ENCODE measurements around the gene HOXB4.

HOXB4 gene

DNA sequence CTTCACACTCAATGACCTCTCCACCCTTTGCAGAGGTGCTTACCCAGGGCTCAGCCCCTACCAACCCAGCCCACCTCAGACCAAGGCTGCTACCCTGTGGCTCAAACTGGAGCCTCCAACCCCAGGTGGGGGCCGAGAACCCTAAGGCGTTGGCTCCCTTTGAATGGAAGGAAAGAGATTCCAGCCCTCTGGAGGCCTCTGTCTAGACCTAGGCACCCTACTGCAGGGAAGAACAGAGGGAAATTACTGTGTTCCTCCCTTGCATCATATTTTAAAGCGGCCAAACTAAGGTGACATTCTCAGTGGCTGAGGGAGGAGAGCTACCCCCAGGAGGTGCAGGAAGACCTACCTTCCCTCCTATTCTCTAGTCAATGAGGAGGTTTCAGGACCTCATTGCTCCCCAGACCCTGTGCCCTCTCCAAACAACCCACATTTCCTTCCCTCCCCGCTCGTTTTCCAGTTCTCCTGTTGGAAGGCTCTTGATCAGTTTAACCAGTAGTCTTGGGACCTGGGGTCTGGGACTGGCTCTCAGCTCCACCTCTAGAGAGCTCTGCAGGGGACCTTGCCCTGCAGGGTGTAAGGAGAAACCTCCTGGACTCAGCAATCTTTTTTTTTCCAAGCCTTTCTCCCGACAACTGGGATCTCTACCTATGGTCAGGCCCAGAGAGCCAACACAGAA, 42.5 kb upstream of the HOXB4 start:
- H3K4me3 ChIP-seq (ENCODE audit: low read length): no peak overlapping the region
- H3K36me3 ChIP-seq (ENCODE audit: insufficient read depth, low read depth, low read length): no peaks in the 10 kb centered on the region
- peaks cover 29% of the 10 kb centered on the region for H3K9me3 ChIP-seq (ENCODE audit: insufficient read depth, low read depth, low read length)
- H3K27ac ChIP-seq (ENCODE audit: low read length): no peak overlapping the region
- H3K9ac ChIP-seq (ENCODE audit: low read depth, low read length): no peak overlapping the region
- H3K4me1 ChIP-seq (ENCODE audit: insufficient read depth, low read length): no peaks in the 10 kb centered on the region
- peaks cover 100% of the 10 kb centered on the region for H3K27me3 ChIP-seq (ENCODE audit: insufficient read depth, low read length)

- no peak overlapping the region for H3K9ac ChIP-seq (ENCODE audit: low read depth, low read length)
- no peaks in the 10 kb centered on the region for H3K36me3 ChIP-seq (ENCODE audit: insufficient read depth, low read depth, low read length)
- H3K27ac ChIP-seq (ENCODE audit: low read length): no peak overlapping the region
- H3K4me3 ChIP-seq (ENCODE audit: low read length): no peak overlapping the region
- peaks cover 29% of the 10 kb centered on the region for H3K9me3 ChIP-seq (ENCODE audit: insufficient read depth, low read depth, low read length)
- H3K27me3 ChIP-seq (ENCODE audit: insufficient read depth, low read length): peaks cover 100% of the 10 kb centered on the region
- no peaks in the 10 kb centered on the region for H3K4me1 ChIP-seq (ENCODE audit: insufficient read depth, low read length)
Measured at GRCh38 chr17:48619826-48620449, 41.8 kb upstream of the HOXB4 start.

DNA sequence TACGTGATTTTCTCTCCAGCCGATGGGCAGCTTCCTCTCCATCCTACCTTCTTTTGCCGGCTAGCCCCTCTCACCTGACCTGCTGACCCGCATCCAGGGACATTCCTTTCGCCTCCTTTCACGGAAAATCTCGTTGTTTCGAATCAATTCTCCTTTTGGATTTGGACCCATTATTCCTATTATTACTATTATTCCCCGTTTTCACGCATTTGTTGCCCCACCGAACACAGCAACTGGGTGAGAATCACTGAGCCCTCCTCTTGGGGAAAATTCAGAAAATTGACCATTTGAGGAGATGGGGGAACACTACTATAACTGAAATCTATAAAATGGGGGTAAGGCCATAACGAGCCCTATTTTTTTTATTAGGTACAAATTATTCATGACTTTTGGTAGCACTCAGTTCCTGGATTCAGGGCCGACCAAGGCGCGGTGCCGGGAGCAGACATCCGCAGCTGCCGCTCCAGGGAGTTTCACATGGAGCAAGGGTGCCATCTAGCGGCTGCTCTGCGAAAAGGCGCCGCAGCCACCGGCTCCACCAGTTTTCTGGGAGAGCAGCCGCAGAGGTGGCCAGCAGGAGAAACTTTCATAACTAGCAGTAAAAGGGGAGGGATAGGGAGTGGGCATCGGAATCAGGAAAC, 40.2 kb upstream of the HOXB4 start:
- Histone ChIP-seq H3K27me3 (ENCODE audit: insufficient read depth, low read length) (peaks cover 100% of the 10 kb centered on the region), H3K4me1 (ENCODE audit: insufficient read depth, low read length) (no peaks in the 10 kb centered on the region), H3K9ac (ENCODE audit: low read depth, low read length) (no peak overlapping the region), H3K36me3 (ENCODE audit: insufficient read depth, low read depth, low read length) (no peaks in the 10 kb centered on the region), H3K9me3 (ENCODE audit: insufficient read depth, low read depth, low read length) (peaks cover 24% of the 10 kb centered on the region; the same call in 1 of the 2 replicates), H3K4me3 (ENCODE audit: low read length) (no peak overlapping the region), H3K27ac (ENCODE audit: low read length) (no peak overlapping the region)

GRCh38 chr17:48617471-48618255, 39.5 kb upstream of the HOXB4 start:
- Histone ChIP-seq H3K27me3 (ENCODE audit: insufficient read depth, low read length) (peaks cover 100% of the 10 kb centered on the region), H3K9ac (ENCODE audit: low read depth, low read length) (no peak overlapping the region), H3K9me3 (ENCODE audit: insufficient read depth, low read depth, low read length) (peaks cover 24% of the 10 kb centered on the region; the same call in 1 of the 2 replicates), H3K4me3 (ENCODE audit: low read length) (no peak overlapping the region), H3K36me3 (ENCODE audit: insufficient read depth, low read depth, low read length) (no peaks in the 10 kb centered on the region), H3K27ac (ENCODE audit: low read length) (no peak overlapping the region), H3K4me1 (ENCODE audit: insufficient read depth, low read length) (no peaks in the 10 kb centered on the region)

GRCh38 chr17:48616717-48617470, 38.7 kb upstream of the HOXB4 start:
- Histone ChIP-seq H3K9me3 (ENCODE audit: insufficient read depth, low read depth, low read length) (peaks cover 18% of the 10 kb centered on the region; the same call in 1 of the 2 replicates), H3K27ac (ENCODE audit: low read length) (no peak overlapping the region), H3K4me3 (ENCODE audit: low read length) (no peak overlapping the region), H3K36me3 (ENCODE audit: insufficient read depth, low read depth, low read length) (no peaks in the 10 kb centered on the region), H3K27me3 (ENCODE audit: insufficient read depth, low read length) (peaks cover 100% of the 10 kb centered on the region), H3K4me1 (ENCODE audit: insufficient read depth, low read length) (no peaks in the 10 kb centered on the region), H3K9ac (ENCODE audit: low read depth, low read length) (no peak overlapping the region)

- Histone ChIP-seq H3K27ac (ENCODE audit: low read length) (no peak overlapping the region), H3K4me1 (ENCODE audit: insufficient read depth, low read length) (no peaks in the 10 kb centered on the region), H3K9ac (ENCODE audit: low read depth, low read length) (no peak overlapping the region), H3K36me3 (ENCODE audit: insufficient read depth, low read depth, low read length) (no peaks in the 10 kb centered on the region), H3K9me3 (ENCODE audit: insufficient read depth, low read depth, low read length) (peaks cover 14% of the 10 kb centered on the region; the same call in 1 of the 2 replicates), H3K27me3 (ENCODE audit: insufficient read depth, low read length) (peaks cover 100% of the 10 kb centered on the region), H3K4me3 (ENCODE audit: low read length) (no peak overlapping the region)
Measured at GRCh38 chr17:48615963-48616716, 38.0 kb upstream of the HOXB4 start.

GRCh38 chr17:48615047-48615962, 37.2 kb upstream of the HOXB4 start, which contains the start of gene HOXB8:
Gene HOXB8, minus strand, starts transcription at chr17:48615292. Its CDS starts 588 bp downstream, at chr17:48614704.
- Histone ChIP-seq H3K27ac (ENCODE audit: low read length) (no peak within 1 kb of the TSS), H3K36me3 (ENCODE audit: insufficient read depth, low read depth, low read length) (no peaks in the 10 kb centered on the region), H3K4me3 (ENCODE audit: low read length) (no peak within 1 kb of the TSS), H3K9me3 (ENCODE audit: insufficient read depth, low read depth, low read length) (peaks cover 11% of the 10 kb centered on the region; the same call in 1 of the 2 replicates), H3K9ac (ENCODE audit: low read depth, low read length) (no peak within 1 kb of the TSS), H3K27me3 (ENCODE audit: insufficient read depth, low read length) (peaks cover 100% of the 10 kb centered on the region), H3K4me1 (ENCODE audit: insufficient read depth, low read length) (no peaks in the 10 kb centered on the region)

GRCh38 chr17:48613862-48614694, 35.9 kb upstream of the HOXB4 start:
- Histone ChIP-seq H3K9ac (ENCODE audit: low read depth, low read length) (no peak overlapping the region), H3K27me3 (ENCODE audit: insufficient read depth, low read length) (peaks cover 100% of the 10 kb centered on the region)

GRCh38 chr17:48612854-48613691, 34.9 kb upstream of the HOXB4 start:
- H3K4me1 ChIP-seq (ENCODE audit: insufficient read depth, low read length): no peaks in the 10 kb centered on the region
- no peak overlapping the region for H3K4me3 ChIP-seq (ENCODE audit: low read length)
- H3K36me3 ChIP-seq (ENCODE audit: insufficient read depth, low read depth, low read length): no peaks in the 10 kb centered on the region
- peaks cover 13% of the 10 kb centered on the region; the same call in 1 of the 2 replicates for H3K9me3 ChIP-seq (ENCODE audit: insufficient read depth, low read depth, low read length)
- H3K27ac ChIP-seq (ENCODE audit: low read length): no peak overlapping the region
- peaks cover 100% of the 10 kb centered on the region for H3K27me3 ChIP-seq (ENCODE audit: insufficient read depth, low read length)
- H3K9ac ChIP-seq (ENCODE audit: low read depth, low read length): no peak overlapping the region

More at GRCh38 chr17:48613862-48614694, 35.9 kb upstream of the HOXB4 start:
- H3K4me3 ChIP-seq (ENCODE audit: low read length): no peak overlapping the region
- H3K4me1 ChIP-seq (ENCODE audit: insufficient read depth, low read length): no peaks in the 10 kb centered on the region
- H3K9me3 ChIP-seq (ENCODE audit: insufficient read depth, low read depth, low read length): peaks cover 9% of the 10 kb centered on the region; the same call in 1 of the 2 replicates
- no peaks in the 10 kb centered on the region for H3K36me3 ChIP-seq (ENCODE audit: insufficient read depth, low read depth, low read length)
- H3K27ac ChIP-seq (ENCODE audit: low read length): no peak overlapping the region

Measured in iPS-20b (cell line).